Nucleus accumbens (tissue), 56 donors: ENCODE results near the gene TMEM132C.
A peak's percentile ranks its signal among the peaks of the same experiment; 100 is the strongest.

Experiments used
- DNase-seq, 56 donors: peaks; one replicate each; lab custom pipeline; 2025; lab: John Stamatoyannopoulos, UW

The TMEM132C gene

DNA sequence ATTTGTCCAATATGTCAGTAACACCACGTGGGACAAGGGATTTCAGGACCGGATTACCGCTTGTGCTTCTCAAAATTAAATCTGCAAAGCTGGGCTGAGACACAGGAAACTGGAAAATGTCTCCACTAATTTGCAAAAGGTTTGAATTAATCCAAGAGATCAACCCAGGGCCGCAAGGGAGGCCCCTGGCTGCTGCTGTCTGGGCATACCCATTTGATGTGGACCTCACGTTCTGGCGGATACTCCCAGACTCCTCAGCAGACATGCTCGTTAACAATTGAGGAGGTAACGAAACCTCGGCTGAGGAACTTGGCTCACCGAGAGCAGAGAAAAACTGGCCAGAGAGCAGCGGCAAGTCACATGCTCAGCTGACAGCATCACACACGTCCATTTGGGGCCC, 376.2 kb downstream of the TMEM132C start:
- no peak for DNase-seq

DNA sequence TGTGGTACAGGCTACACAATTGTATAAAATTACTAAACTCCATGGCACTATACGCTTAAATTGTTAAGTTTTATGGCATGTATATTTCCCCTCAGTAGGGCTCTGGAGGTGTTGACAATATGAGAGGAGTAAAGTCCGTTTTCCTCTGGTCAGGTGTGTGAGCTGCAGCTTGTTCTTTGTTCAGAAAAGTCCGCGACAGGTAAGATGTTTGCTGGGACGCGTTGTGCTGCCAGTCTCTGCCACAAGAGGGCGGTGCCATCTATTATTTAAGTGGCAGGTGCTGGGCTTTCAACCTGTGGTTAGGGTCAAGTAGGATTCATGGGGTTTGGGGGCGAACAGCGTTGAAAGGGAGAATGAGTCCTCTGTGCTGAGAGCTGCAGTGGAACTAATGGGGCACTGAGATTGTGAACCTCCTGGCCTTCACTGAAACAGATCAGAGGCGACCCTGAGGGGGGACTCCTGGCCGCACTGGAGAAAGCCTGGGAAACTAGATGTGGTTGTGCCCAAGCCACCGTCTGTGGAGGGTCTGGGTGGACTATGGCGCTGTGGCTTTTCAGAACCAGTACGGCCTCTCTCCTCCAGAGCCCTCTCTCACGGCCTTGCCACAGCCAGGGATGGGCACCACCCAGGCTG, 377.8 kb downstream of the TMEM132C start:
- peak in 13 of 56 donors; percentile 2 to 35 (median 11) for DNase-seq

- DNase-seq: no peak
Observed at GRCh38 chr12:128649902-128650301, 382.9 kb downstream of the TMEM132C start.

DNA sequence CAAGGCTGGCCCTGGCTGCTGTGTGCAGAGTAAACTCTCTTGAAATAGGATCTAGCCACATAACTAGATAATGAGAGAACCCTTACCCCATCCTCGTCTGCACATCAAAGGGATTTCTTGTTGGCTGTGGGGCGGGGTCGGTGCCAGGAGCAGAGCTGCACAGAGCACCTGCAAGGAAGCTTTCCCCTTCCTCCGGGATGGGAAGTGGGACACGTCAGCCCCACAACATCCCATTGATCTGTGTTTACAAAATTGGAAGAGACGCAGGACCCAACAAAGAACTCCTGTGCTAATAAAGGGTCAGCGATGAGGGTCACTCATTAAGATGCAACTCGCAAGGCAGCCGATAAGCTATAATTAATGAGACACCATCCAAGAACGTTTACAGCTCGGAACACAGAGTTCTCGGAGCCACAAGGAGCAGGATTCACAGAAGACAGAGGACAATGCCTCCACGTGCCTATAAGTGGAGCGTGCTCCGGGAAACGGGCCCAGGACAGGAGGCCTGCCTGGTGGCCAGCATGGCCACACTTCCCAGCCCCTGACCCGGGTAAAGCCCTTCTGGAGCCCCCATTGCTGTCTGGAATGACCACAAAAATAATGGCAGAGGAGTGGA, 385.3 kb downstream of the TMEM132C start:
- DNase-seq: peak in 39 of 56 donors; percentile 3 to 63 (median 24)

GRCh38 chr12:128654468-128654867, 387.5 kb downstream of the TMEM132C start:
- no peak for DNase-seq

DNA sequence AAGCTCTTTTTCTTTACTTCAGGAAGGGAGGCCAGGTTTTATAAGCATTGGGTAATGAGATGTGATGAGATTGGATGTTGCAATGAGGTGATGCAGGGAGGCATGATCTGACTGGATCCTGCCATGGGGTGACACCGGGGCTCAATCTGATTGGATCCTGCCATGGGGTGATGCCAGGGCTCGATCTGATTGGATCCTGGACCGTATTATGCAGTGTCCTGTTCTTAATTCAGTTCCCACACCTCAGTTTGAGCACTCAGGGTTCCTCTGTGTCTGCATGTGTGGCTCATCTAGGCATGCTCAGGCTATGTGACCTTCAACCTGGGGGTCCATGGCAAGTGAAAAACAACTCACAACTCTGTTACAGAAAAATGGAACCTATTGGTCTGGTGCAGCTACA, 390.4 kb downstream of the TMEM132C start:
- DNase-seq: no peak

DNA sequence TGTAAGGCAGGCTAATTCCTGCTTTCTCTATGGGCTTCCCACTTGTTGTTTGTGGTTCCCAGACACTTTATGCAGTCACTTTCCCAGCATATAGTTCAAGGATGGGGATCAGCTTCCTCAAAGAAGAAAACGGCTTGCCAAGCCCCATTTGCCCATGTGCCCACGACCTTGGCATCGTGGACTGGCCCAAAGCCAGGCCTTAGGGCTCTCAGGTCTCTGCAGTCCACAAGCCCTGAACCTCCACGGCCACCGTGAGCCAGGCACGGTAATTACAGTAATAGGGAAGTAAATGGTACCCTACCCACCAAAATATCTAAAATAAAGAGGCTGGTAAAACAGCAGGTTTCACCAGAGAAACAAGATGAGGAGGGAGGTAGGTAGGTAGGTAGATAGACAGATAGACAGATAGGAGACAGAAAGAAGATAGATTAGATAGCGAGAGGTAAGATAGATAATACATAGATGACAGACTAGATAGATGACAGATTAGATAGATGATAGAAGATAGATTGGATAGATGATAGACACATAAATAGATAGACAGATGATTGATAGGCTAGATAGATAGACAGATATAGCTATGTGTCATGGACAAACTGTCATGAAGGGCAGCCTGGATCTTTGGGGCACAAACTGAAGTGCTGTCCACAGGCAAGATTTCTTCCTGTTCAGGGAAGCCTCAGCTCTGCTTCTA, 393.7 kb downstream of the TMEM132C start:
- DNase-seq: no peak

GRCh38 chr12:128661226-128661569, 394.2 kb downstream of the TMEM132C start:
- no peak for DNase-seq

GRCh38 chr12:128662101-128662500, 395.1 kb downstream of the TMEM132C start:
- DNase-seq: no peak

GRCh38 chr12:128664501-128664900, 397.5 kb downstream of the TMEM132C start:
- DNase-seq: no peak

GRCh38 chr12:128667193-128667592, 400.2 kb downstream of the TMEM132C start:
- DNase-seq: no peak

DNA sequence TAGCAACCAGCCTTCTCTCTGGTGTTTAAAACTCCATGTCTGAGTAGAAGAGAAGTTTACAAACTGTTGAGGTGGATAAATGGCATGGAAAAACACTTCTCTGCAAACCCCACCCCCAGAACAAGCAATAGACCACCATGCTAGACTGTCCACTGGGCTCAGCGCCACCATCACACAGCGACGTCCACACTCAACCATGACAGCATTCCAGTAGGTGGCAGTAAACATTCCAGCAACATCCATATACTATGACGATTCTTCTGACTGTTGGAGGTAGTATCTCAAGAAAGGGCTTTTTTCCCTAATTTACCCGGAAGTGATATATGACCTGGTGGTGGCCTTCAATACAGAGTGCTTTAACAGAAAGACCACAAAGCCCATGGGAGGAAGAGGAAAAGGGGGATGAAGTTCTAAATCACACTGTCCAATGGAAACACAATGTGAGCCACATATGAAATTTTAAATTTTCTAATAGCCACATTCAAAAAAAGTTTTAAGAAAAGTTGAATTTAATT, 404.6 kb downstream of the TMEM132C start:
- no peak for DNase-seq

GRCh38 chr12:128672428-128672827, 405.5 kb downstream of the TMEM132C start:
- DNase-seq: no peak

- no peak for DNase-seq
Observed at GRCh38 chr12:128672893-128673292, 405.9 kb downstream of the TMEM132C start.

DNA sequence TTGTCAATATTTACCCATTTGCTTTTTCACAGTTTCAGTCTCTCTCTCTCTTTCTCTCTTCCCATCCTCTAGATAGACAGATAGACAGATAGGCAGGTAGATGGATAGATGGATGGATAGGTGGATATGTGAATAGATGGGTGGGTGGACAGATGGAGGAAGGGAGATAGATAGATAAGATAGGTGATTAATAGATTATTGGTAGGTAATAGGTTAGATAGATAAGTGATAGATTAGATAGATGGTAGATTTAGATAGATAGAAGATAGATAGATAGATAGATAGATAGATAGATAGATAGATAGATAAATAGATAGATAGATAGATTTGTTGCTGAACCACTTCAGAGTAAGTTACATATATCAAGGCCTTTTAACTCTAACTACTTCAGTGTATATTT, 408.6 kb downstream of the TMEM132C start:
- DNase-seq: no peak

DNA sequence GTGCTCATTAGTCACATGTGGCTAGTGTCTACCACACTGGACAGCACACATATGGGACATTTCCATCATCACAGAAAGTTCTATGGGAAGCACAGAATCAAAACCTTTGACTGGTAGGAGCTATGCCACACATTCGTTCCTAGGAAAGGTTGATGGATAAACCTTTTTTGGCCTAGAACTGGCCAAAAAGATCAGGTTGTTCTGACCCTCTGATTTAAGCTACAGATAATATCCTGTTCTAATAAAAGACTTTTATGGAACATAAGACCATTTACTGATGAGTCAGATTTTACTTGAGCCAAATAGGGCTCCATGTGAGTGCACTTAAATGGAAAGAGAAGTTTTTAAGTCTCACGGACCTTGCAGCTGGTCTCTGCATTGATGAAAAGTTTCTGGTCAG, 413.6 kb downstream of the TMEM132C start:
- DNase-seq: no peak

GRCh38 chr12:128682548-128683275, 415.7 kb downstream of the TMEM132C start:
- no peak for DNase-seq

DNA sequence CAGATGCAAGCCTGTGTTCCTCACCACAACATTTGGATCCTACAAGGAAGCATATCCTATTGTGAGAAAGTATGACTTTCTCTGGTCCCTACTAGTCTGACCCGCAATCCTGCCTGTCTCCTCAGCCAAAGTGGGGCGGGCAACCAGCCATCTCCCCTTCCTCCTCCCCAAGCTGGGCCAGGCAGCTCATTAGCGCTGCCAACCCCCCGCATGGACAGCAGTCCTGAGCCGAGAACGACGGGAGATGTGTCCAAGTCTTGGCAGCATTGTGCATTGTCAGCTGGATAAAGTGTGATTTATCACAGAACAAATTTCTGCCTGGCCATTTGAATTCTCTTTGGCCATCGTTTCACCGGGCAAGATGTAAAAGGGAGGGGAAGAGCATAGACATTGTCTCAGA, 417.4 kb downstream of the TMEM132C start:
- DNase-seq: peak in 31 of 56 donors; percentile 2 to 49 (median 15)

DNA sequence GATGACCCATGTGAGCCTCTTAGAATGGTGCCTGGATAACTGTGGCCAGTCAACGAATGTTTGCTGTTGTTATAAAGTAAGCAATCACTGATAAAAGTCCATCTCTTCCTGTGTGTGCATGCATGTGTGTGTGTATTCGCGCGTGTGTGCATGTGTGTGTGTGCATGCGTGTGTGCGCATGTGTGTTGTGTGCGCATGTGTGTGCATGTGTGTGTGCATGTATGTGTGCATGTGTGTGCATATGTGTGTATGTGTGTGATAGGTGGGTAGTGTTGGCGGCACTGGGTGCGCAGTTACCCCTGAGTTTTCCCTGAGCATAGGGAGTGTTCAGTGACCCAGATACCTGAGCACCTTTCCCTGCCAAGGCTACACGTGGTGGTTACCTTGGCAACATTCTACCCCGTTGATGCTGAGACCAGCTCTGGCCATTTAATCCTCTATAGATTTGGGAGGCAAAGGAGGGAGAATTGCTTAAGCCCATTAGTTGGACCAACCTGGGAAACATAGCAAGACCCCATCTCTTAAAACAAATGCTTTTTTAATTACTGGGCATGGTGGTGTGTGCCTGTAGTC, 419.0 kb downstream of the TMEM132C start:
- no peak for DNase-seq

DNA sequence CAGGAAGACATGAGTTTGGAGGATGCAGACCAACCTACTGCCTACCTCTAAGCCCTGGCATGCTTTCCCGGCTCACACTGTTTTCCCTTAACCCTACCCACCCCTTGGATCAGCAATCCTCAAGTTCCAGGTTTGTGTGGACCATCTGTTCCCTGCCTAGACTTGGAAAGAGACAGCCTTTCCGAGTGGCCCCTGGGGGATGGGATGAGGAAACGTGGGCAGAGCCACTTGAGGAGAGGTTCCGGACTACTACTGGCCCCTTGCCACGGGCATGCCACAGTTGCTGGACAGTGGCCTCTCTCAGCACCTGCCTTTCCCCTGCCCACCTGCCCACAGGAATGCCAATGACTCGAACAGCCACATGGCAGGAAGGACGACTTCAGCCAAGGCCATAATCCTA, 420.9 kb downstream of the TMEM132C start:
- DNase-seq: no peak

DNA sequence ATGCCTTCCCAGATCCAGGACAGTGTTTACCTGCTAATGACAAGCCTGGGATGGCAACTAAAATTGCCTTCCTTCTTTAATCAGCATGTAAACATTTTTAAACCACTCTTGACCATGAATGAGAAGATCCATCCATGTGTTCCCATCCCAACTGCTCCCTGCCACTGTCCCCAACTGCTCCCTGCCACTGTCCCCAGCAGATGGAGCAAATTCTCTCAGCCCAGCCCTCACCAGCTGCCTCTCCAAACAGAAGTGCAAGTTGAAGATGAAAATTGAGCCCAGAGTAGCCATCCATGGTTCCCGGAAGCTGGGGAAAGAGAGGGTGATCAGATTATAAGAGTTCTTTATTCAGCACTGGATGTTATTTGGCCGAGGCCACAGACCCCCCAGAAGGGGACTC, 423.7 kb downstream of the TMEM132C start:
- DNase-seq: peak in 1 of 56 donors; percentile 6
